ENCODE results near the gene CBFA2T3.

CBFA2T3 gene

DNA sequence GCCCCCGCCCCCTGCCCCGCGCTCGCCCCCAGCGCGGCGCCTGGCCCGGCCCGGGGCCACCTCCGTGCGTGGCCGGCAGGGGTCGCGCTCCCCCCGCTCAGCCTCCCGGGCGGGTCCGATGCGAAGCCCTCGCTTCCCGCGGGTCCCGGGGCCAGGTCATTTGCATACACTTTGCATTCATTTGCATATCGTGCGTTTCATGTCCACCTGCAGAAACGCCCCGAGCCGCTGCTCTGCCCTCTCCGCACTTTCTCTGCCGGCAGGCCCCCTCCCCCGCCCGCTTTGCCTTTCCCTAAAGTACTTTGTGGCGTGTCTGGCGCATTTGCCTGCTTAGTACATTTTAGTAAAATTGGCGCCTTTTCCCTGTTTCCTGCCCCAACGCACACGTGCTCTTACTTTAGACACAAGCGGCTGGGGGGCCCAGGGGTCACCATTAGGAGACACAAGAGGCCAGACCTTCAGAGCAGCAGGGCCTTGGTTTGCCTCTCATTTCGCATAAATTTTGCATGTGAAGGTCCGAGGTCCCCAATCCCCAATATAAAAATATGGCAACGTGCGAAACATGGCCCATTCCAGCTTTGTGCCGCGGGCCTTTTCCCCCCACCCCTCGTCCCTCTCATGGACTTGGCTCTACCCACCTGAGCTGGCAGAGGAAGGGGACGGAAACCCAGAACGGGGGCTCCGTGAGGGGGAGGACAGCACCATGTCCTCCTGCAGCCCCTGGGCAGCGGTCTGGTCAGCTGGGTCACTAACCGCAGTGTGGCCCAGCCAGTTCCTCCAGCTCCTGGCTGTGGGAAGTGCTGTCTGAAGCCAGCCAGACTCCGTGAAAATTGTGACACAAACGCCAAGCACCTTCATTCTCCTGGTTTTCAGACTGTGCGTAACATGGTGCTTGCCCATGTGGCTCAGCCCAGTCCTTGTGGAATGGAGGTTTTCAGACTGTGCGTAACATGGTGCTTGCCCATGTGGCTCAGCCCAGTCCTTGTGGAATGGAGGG is 34.8 kb downstream of the CBFA2T3 start:
- TF ChIP-seq, protein P1, sequence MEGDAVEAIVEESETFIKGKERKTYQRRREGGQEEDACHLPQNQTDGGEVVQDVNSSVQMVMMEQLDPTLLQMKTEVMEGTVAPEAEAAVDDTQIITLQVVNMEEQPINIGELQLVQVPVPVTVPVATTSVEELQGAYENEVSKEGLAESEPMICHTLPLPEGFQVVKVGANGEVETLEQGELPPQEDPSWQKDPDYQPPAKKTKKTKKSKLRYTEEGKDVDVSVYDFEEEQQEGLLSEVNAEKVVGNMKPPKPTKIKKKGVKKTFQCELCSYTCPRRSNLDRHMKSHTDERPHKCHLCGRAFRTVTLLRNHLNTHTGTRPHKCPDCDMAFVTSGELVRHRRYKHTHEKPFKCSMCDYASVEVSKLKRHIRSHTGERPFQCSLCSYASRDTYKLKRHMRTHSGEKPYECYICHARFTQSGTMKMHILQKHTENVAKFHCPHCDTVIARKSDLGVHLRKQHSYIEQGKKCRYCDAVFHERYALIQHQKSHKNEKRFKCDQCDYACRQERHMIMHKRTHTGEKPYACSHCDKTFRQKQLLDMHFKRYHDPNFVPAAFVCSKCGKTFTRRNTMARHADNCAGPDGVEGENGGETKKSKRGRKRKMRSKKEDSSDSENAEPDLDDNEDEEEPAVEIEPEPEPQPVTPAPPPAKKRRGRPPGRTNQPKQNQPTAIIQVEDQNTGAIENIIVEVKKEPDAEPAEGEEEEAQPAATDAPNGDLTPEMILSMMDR (IDR thresholded peaks at IDR 0.05; ENCODE audit: control insufficient read depth, insufficient read depth, low read depth, low read length, missing control alignments): peak; percentile 35
- H3K4me3 ChIP-seq (ENCODE audit: control insufficient read depth, low read depth, low read length): no peak overlapping the region
- DNase-seq (ENCODE audit: low read depth): no peak

DNA sequence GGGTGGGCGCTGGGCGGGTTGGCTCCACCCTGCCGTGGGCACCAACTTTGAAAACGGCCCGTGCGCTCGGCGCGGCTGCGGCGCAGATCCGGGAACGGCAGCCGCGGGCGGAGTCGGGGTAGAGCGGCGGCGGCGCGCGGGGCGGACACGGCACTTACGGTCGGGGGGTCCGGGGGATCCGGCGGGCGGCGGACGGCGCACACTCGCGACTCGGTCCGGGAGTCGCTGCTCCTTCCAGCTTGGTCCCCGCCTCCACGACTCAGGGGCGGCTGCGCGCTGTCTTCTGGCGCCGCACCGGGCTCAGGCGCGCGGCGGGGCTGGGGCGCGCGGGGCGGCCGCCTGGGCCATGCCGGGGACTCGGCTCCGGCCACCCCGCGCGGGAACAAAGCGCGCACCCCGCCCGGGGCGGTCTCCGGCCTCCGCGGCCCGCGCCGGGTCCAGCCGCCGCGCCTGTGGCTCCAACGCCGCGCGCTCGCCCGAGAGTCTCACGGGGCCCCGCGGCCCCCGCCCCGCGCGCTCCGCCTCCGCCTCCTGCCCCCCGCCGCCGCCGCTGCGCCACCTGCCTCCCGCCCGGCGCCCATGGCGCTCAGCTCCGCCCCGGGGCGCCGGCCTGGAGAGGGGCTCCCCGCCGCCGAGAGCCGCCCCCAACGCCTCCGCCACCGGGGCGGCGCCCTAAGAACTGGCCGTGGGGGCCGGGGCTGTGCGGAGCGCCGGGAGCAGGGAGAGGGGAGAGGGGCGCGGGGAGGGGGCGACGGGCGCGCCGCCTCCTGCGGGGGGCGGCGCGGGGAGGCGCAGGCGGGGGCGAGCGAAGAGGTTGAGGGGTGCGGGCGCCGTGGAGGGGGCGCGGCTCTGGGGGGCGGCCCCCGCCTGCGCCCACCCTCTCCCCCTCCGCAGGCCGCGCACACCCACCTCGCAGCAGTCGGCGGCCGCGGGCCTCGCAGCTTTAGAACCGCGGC is 35.9 kb downstream of the CBFA2T3 start:
- DNase-seq (ENCODE audit: low read depth): no peak
- no peak overlapping the region for H3K4me3 ChIP-seq (ENCODE audit: control insufficient read depth, low read depth, low read length)
- TF ChIP-seq, protein P1 (IDR thresholded peaks at IDR 0.05; ENCODE audit: control insufficient read depth, insufficient read depth, low read depth, low read length, missing control alignments): no peak

DNA sequence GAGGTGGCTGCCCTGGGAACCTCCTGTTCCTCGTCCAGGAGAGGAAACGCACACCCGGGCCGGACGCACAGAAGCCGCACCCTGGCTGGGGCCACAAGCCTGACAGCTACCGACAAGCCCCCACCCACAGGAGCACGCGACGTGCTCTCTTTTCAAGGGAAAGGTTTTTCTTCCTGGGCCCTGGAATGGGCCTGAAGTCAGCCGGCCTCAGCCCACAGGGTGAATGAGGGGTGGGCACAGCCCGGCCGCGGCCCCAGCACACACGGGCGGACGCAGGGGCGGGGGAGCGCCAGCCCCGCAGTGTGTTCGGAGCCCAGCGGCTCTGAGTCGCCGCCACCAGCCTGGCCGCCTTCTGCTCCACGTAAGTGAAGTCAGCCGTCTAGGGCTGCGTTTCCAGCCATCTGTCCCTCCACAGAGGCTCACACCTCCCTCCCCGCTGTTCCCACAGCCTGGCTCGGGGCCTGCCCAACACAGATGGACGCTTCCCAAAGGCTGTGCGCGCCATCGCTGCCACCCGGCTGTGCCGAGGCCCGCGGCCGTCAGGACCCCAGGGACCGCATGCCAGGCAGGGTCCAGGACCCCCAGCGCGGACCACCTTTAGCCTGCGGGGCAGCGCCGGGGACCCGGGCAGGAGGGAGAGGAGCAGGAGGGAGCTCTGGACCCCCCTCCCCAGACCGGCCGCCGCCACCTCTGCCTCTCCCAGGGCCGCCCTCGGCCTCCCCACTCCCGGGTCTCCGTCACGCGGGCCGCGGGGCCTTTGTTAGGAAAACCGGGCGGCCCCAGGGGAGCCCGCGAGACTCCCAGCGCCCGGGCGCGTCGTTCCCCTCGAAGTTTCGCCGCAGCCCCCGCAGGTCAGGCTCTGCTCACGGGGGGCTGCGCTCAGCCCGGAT is 36.8 kb downstream of the CBFA2T3 start:
- H3K4me3 ChIP-seq (ENCODE audit: control insufficient read depth, low read depth, low read length): no peak overlapping the region
- DNase-seq (ENCODE audit: low read depth): no peak
- TF ChIP-seq, protein P1 (IDR thresholded peaks at IDR 0.05; ENCODE audit: control insufficient read depth, insufficient read depth, low read depth, low read length, missing control alignments): no peak

DNA sequence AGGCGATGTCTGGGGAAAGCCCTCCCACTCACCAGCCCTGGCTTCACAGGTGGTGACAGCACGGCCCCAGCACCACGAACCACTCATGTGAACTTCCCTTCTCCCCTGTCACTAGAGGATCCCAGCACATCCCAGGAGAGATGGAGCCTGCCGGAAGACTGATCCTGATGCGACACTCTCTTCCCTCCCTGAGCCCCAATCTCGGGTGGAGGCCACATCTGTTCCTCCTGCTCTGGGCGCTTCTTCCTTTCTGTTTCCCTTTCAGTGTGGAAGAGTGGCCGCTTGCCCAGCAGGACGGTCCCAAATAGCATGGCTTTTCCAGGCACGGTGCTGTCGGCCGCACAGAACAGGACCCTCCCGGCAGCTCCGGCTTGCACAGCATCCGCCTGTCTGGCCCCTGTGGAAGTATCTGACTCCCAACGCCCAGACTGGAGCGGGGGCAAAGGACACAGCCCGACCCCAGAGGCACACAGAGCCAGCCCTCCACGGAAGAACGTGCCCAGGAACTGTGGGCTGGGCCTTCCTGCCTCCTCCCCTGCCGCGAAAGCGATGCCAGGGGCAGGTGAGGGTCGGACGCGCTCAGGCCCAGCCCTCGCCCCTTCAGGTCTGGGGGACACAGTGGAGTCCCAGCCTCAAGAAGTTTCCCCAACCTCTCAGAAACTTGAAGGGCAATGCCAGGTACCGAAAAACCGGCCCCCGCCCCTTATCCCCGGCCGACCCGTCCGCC is 37.6 kb downstream of the CBFA2T3 start:
- TF ChIP-seq, protein P1 (IDR thresholded peaks at IDR 0.05; ENCODE audit: control insufficient read depth, insufficient read depth, low read depth, low read length, missing control alignments): no peak
- DNase-seq (ENCODE audit: low read depth): no peak
- no peak overlapping the region for H3K4me3 ChIP-seq (ENCODE audit: control insufficient read depth, low read depth, low read length)

DNA sequence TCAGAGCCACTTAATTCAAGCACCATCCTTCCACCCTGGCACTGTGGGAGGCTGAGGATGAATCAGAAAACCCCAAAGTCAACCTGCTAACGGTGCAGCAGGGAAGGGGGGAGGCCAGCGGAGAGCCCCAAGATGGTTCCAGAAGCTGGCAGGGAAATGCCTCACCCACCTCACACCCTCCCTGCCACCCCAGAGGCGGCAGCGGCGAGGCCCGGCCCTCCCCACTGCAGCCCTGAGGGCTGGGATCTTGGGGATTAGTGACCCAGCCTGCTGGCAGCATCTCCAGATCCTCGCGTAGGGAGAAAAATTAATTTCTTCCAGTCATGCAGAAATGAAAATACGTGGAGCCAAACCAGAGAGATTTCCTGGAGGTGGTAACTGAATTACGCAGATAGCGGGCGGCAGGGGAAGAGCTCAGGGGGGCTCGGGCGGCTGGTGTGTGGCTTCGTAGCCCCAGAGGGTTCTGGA is 38.2 kb downstream of the CBFA2T3 start:
- no peak overlapping the region for H3K4me3 ChIP-seq (ENCODE audit: control insufficient read depth, low read depth, low read length)
- DNase-seq (ENCODE audit: low read depth): no peak
- TF ChIP-seq, protein P1 (IDR thresholded peaks at IDR 0.05; ENCODE audit: control insufficient read depth, insufficient read depth, low read depth, low read length, missing control alignments): no peak
